T-helper 2 cell treated with Interferon-gamma antibody and Interleukin-4, amounts not matched to agents 100 ng/mL and 5 ng/mL, for 36 hours (primary cell): Measurements from ENCODE around the gene MT1G. TPM values are rescaled to one million over a fixed set of nuclear protein-coding genes. Genes with fewer than 3 reads are reported as not detected.
"Not testable (repeated sequence)": the region's sequence is repeated elsewhere in the genome, so short reads cannot be mapped to it uniquely, and the experiment has no call there.

Experiments used
- intact Hi-C: fragments of 100-400 bp; cut with micrococcal nuclease; formaldehyde crosslinking; loops from one replicate; pipeline ENCODE4 v1.15.1; 2023
- total RNA-seq: library from RNA; stranded (reverse); gene quantifications from 2 replicates; pipeline ENCODE4 v1.2.3, GENCODE V29; 2022

MT1G gene
- total RNA-seq, 1 donor from 2014 or later = 30.1 TPM

DNA sequence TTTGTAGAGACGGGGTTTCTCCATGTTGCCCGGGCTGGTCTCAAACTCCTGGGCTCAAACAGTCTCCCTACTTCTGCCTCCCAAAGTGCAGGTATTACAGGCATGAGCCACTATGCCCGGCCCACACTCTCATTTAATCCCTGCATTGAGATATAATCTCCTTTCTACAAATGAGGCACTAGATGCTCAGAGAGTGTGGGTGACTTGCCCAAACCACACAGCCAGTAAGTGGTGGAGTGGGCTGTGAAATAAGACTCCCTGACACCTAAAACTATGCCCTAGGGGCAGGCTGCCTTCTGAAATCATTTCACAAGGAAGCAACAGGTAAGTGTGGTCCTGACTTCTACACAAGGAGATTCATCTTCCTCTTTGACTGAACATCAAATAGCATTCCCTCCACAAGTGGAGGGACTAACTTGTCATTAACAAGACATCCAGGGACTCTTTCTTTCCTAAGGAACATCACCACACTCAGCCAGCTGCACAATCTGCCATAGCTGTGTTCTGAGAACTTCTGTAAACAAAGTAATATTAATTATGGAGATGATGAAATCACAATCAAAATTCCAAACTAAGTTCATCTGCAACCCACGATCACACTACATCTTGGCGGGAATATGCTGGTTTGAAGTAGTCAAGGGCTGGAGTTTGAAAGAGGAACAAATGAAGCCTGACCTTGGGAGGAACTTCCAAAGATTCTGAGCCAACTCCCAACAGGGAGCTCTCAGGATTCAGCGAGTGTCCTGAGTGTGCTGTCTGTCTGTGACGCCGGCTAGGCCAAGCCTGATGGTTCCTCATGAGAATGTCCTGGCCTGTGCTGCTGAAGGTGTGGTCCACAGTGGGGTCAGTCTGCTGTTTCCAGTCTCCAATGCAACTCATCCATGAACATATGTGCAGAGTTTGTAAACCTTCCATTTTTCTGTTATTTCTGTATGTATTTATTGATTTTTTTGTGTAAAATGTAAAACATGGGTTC lies 2.3 kb downstream of the MT1G start:
- intact Hi-C loops = not testable (repeated sequence)

DNA sequence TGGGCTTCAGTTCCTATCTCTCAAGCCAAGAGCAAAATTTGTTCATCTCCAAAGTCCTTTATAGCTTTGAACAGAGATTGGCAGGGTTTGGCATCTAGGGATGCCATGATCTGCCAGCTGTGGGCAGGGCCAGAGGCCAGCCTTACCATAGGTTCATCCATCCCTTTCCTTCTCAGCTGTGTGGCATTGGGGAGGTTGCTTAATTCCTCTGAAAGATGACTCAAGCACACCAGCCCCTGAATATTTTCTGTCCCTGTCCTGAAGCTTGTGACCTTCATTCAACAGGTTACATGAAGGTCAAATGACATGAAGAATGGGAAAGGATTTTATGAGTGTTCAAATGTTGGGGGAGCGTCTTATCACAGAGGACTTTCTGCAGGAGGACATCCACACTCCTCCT lies 3.4 kb downstream of the MT1G start:
- intact Hi-C loops = no loop called here

- intact Hi-C loops = no loop called here
Observed at GRCh38 chr16:56662357-56663354, 5.2 kb downstream of the MT1G start.

- intact Hi-C loops = loop anchor here (2.0 kb wide), 2 partner anchors 24 to 44 kb away; partner anchors contain the start of gene MT1X
Observed at GRCh38 chr16:56658327-56658875, 9.5 kb downstream of the MT1G start.

DNA sequence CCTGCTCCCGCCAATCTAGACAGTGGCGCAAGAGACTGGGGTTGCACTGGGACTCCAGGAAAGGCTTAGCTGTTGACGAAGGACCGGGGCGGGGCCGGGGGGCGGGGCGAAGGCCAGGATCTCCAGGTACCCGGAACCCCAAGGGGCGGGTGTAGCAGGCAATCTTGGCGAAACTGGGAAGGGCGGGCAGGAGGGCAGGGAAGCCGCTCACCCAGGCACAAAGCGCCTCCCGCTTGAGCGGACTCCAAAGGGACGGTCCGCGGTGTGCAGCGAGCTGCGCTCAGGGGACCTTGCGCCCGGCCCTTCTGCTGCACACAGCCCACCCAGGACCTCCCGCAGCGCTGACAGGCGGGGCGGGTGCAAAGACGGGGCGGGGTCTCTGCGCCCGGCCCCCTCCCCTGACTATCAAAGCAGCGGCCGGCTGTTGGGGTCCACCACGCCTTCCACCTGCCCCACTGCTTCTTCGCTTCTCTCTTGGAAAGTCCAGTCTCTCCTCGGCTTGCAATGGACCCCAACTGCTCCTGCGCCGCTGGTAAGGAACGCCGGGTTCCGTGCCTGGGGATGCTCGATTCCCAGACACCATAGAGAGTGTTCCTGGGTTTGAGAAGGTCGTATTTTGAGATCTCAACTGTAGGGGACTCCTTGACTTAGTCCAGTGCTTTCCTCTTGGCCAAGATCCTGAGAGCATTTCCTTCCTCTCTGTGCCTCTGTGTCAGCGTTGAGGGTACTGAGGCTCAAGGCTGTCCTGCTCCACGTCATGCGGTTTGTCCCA lies 10.1 kb downstream of the MT1G start, which contains the start of gene MT1F:
Gene MT1F, plus strand, starts transcription at position 405 of the 772 bp plus-strand sequence. Its CDS starts 100 bp downstream, at position 505.
- intact Hi-C loops = loop anchor here (2.0 kb wide), 3 partner anchors 15 to 45 kb away; partner anchors contain the start of gene MT1X

DNA sequence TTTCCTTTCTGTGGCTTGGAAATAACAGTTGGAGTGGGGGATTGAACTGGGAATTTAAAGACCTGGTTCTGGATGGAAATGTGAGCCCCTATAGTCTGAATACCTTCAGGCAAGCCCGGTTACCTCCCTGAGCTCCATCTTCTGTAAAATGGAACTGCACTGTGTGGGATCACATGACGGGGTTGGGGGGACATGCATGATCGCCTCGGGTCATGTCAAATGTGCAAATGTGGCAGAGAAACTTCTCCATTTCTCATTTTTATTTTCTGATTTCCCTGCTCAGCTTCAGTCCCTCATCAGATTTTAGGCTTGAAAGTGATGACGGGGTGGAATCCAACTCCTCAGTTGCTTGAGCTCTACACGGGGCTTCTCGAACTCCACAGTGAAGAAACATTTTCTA lies 14.6 kb downstream of the MT1G start:
- intact Hi-C loops = no loop called here

- intact Hi-C loops = no loop called here
Observed at GRCh38 chr16:56652600-56652999, 15.3 kb downstream of the MT1G start.

GRCh38 chr16:56651586-56651985 lies 16.3 kb downstream of the MT1G start, which contains the start of gene MT1B:
Gene MT1B (plus strand): TSS chr16:56651886. CDS start chr16:56651954, 68 bp downstream.
- intact Hi-C loops = no loop called here

DNA sequence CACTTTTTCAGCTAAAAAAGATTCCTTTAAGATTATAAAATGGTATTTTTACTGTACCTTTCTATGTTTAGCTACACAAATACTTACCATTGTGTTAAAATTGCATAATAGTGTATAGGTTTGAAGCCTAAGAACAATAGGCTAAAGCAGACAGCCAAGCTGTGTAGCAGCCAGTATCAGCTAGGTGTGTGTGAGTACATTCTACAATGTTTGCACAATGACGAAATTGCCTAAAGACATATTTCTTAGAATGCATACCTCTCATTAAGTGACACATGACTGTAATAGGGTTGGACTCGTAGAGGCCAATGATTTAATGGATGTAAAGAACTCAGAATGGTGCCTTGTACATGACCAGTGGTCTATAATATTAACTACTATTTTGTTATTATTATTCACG lies 18.0 kb downstream of the MT1G start:
- intact Hi-C loops = no loop called here

DNA sequence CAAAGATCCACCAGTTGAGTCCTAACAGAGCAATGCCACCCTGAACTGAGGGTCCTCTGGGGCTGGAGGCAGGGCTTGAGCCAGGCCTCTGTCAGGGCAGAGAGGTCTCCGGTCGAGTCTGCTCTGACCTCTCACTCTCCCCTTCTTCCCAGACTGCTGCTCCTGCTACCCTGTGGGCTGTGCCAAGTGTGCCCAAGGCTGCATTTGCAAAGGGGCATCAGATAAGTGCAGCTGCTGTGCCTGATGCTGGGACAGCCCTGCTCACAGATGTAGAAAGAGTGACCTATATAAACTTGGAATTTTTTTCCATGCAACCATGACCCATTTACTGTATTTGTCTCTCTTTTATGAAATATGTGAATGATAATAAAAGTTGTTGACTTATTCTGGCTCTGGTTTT lies 18.6 kb downstream of the MT1G start:
- intact Hi-C loops = no loop called here

GRCh38 chr16:56647641-56648431 lies 20.0 kb downstream of the MT1G start:
- intact Hi-C loops = no loop called here

DNA sequence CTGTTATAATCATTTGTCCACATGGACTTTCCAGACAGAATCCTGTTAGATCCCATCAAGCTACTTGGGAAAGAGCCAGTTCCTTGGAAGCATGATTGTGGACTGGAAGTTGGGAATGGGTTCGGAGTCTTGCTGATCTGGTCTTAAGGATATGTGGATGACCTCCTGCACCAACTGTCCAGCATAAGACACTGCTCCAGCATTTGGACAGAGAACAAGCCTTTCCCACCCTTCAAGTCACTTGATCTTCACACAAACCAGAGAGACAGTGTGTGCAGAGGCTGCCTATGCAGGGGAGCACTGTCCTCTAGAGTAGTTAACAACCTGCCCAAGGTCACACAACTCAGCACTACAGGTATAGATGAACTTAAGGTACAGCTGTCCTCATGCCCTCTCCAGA lies 22.0 kb downstream of the MT1G start:
- intact Hi-C loops = no loop called here

DNA sequence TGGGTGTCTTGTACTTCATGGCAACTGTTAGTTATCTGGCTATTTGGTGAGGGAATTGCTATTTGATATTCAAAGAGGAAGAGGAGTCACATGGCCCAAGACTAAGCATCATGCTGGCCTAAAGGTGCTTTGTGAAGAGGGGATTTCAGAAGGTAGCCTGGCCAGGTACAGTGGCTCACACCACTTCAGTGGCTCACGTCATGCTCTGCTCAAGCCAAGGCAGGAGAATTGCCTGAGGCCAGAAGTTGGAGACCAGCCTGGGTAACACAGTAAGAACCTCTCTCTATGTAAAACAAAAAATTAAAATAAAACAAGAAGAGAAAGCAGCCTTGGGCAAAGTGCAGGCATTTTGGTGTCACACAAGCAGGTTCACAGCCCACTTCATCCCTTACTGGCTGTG lies 22.6 kb downstream of the MT1G start:
- intact Hi-C loops = no loop called here

GRCh38 chr16:56643833-56644232 lies 24.0 kb downstream of the MT1G start:
- intact Hi-C loops = loop anchor here (2.0 to 5.0 kb wide), 5 partner anchors 13 to 67 kb away; partner anchors contain the start of genes MT1E, MT1F and MT1X

DNA sequence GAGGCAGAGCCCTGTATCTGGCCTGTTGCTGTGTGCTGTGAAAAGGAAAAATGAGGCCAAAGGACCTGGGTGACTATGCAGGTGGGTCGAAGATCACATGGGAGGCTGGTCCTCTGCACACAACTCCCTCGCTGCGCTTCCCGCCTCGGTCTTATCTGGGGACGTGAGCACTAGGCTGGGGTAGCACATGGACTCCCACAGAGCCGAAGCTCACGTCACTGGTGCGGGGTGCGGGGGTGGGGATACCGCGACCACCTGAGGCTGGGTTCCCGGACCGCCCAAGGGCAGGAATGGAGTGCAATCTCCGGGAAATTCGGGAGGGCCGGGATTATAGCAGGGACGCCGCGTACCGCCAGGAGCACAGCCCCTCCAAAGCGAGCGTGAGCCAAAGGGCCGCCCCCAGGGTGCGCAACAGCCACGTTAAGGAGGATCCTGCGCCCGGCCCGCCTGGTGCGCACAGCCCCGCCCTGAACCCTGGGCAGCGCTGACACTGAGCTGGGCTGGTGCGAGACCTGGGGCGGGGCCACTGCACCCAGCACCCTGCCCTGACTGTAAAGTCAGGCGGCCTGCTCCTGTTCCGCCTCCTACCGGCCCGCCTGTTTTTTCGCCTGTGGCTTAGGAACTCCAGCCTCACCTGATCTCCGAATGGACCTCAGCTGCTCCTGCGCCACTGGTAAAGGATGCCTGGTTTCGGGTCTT lies 24.6 kb downstream of the MT1G start:
- intact Hi-C loops = loop anchor here (2.0 to 5.0 kb wide), 5 partner anchors 14 to 66 kb away; partner anchors contain the start of genes MT1E, MT1F and MT1X

GRCh38 chr16:56641166-56641565 lies 26.7 kb downstream of the MT1G start:
- intact Hi-C loops = loop anchor here (5.0 kb wide), 1 partner anchor 41 kb away; the partner anchor contains the start of gene MT1X

GRCh38 chr16:56640076-56640475 lies 27.8 kb downstream of the MT1G start:
- intact Hi-C loops = loop anchor here (5.0 kb wide), 1 partner anchor 42 kb away; the partner anchor contains the start of gene MT1X

- intact Hi-C loops = loop anchor here (2.0 kb wide), 1 partner anchor 22 kb away; no protein-coding TSS in a partner anchor
Observed at GRCh38 chr16:56639045-56639444, 28.8 kb downstream of the MT1G start.
